Stimulated activated CD4-positive, alpha-beta T cell treated with anti-CD3 and anti-CD28 coated beads, Interleukin-1b, Interleukin-23, amount 100 ng/mL, for 4 hours (primary cell): ENCODE data around the gene LARP4B.

Experiments
- DNase-seq, 2 donors: peaks; one replicate each; pipeline ENCODE4 v3.0.0-alpha.2; 2020; ENCODE audit warnings: low read depth in 2 of 2

The LARP4B gene

GRCh38 chr10:924524-924859 lies 7.0 kb downstream of the LARP4B start:
- no peak for DNase-seq

GRCh38 chr10:923844-924523 lies 7.5 kb downstream of the LARP4B start:
- DNase-seq = no peak

- no peak for DNase-seq
Measured at GRCh38 chr10:921471-922414, 9.8 kb downstream of the LARP4B start.

- no peak for DNase-seq
Measured at GRCh38 chr10:920450-920849, 11.1 kb downstream of the LARP4B start.

- no peak for DNase-seq
Measured at GRCh38 chr10:919481-919880, 12.0 kb downstream of the LARP4B start.

GRCh38 chr10:917999-918398 lies 13.5 kb downstream of the LARP4B start:
- no peak for DNase-seq

- DNase-seq = no peak
Measured at GRCh38 chr10:917416-917720, 14.1 kb downstream of the LARP4B start.

GRCh38 chr10:916716-917415 lies 14.6 kb downstream of the LARP4B start:
- no peak for DNase-seq

- DNase-seq = no peak
Measured at GRCh38 chr10:909831-910230, 21.7 kb downstream of the LARP4B start.

- no peak for DNase-seq
Measured at GRCh38 chr10:905972-906371, 25.5 kb downstream of the LARP4B start.

GRCh38 chr10:905503-905902 lies 26.0 kb downstream of the LARP4B start:
- DNase-seq = no peak

- no peak for DNase-seq
Measured at GRCh38 chr10:904403-904802, 27.1 kb downstream of the LARP4B start.

GRCh38 chr10:898141-898540 lies 33.4 kb downstream of the LARP4B start:
- no peak for DNase-seq

GRCh38 chr10:896982-897381 lies 34.5 kb downstream of the LARP4B start:
- no peak for DNase-seq

GRCh38 chr10:895324-895723 lies 36.2 kb downstream of the LARP4B start:
- DNase-seq = no peak

GRCh38 chr10:878895-879294 lies 52.6 kb downstream of the LARP4B start:
- no peak for DNase-seq

- DNase-seq = no peak
Measured at GRCh38 chr10:878333-878759, 53.2 kb downstream of the LARP4B start.

GRCh38 chr10:876438-876837 lies 55.1 kb downstream of the LARP4B start:
- DNase-seq = no peak

- no peak for DNase-seq
Measured at GRCh38 chr10:873020-873419, 58.5 kb downstream of the LARP4B start.

- DNase-seq = no peak
Measured at GRCh38 chr10:871951-872403, 59.5 kb downstream of the LARP4B start.

GRCh38 chr10:870564-871166 lies 60.8 kb downstream of the LARP4B start:
- DNase-seq = no peak

GRCh38 chr10:869171-869570 lies 62.3 kb downstream of the LARP4B start:
- no peak for DNase-seq
